Neural progenitor cell (in vitro differentiated cells): ENCODE data around the gene CLEC1A. TPM values are rescaled to one million over a fixed set of nuclear protein-coding genes. Genes with fewer than 3 reads are reported as not detected.

Experiments
- DNase-seq: peaks from one replicate; pipeline ENCODE4 v3.0.0-alpha.2; 2016; ENCODE audit warnings: low spot score
- H2AFZ ChIP-seq: fragments of 200-600 bp; sonication (generic); replicated peaks from 2 replicates; pipeline ENCODE4 v1.6.1; 2016; ENCODE audit warnings: antibody characterized with exemption
- H3F3A ChIP-seq: fragments of 200-600 bp; sonication (generic); 2 replicates; pipeline ENCODE4 v1.6.1; 2016; ENCODE audit warnings: antibody characterized with exemption, low read depth
- H3K27ac ChIP-seq: fragments of 200-600 bp; sonication (generic); 2 replicates; pipeline ENCODE4 v1.5.1; 2016; ENCODE audit warnings: mild to moderate bottlenecking
- H3K27me3 ChIP-seq: fragments of 200-600 bp; sonication (generic); 2 replicates; pipeline ENCODE4 v1.6.1; 2016; ENCODE audit warnings: mild to moderate bottlenecking, moderate library complexity
- H3K36me3 ChIP-seq: fragments of 200-600 bp; sonication (generic); 2 replicates; pipeline ENCODE4 v1.5.1; 2016
- H3K4me1 ChIP-seq: fragments of 200-600 bp; sonication (generic); 2 replicates; pipeline ENCODE4 v1.6.1; 2016; ENCODE audit warnings: mixed run types
- H3K4me2 ChIP-seq: fragments of 200-600 bp; sonication (generic); 2 replicates; pipeline ENCODE4 v1.6.1; 2016
- H3K4me3 ChIP-seq: fragments of 200-600 bp; sonication (generic); 2 replicates; pipeline ENCODE4 v1.5.1; 2016
- H3K79me2 ChIP-seq: fragments of 200-600 bp; sonication (generic); 2 replicates; pipeline ENCODE4 v1.6.1; 2016; ENCODE audit warnings: low read depth
- H3K9ac ChIP-seq: fragments of 200-600 bp; sonication (generic); 2 replicates; pipeline ENCODE4 v1.6.1; 2016
- H3K9me3 ChIP-seq: fragments of 200-600 bp; sonication (generic); 2 replicates; pipeline ENCODE4 v1.5.1; 2016; ENCODE audit warnings: low read depth
- H4K20me1 ChIP-seq: fragments of 200-600 bp; sonication (generic); 2 replicates; pipeline ENCODE4 v1.6.1; 2016; ENCODE audit warnings: low read depth
- H3K27ac Mint-ChIP-seq: 3 replicates; pipeline ENCODE4 v1.8.0; 2021; ENCODE audit warnings: mixed read lengths
- H3K27me3 Mint-ChIP-seq: 2 replicates; pipeline ENCODE4 v1.8.0; 2022; ENCODE audit warnings: low read depth, mild to moderate bottlenecking, inconsistent platforms, moderate library complexity, mixed read lengths; ENCODE audit not compliant: insufficient read depth
- H3K36me3 Mint-ChIP-seq: 3 replicates; pipeline ENCODE4 v1.8.0; 2021; ENCODE audit warnings: mixed read lengths
- H3K4me1 Mint-ChIP-seq: 3 replicates; pipeline ENCODE4 v1.8.0; 2021; ENCODE audit warnings: mixed read lengths
- H3K4me3 Mint-ChIP-seq: 3 replicates; pipeline ENCODE4 v1.8.0; 2021; ENCODE audit warnings: mild to moderate bottlenecking, moderate library complexity, mixed read lengths
- H3K9me3 Mint-ChIP-seq: 3 replicates; pipeline ENCODE4 v1.8.0; 2020; ENCODE audit warnings: mixed read lengths
- CTCF ChIP-seq: fragments of 200-600 bp; sonication (generic); IDR thresholded peaks from 2 replicates; pipeline ENCODE4 v1.5.1; 2017; ENCODE audit warnings: antibody characterized with exemption, mild to moderate bottlenecking
- EZH2 ChIP-seq: fragments of 200-600 bp; sonication (generic); IDR thresholded peaks from 2 replicates; pipeline ENCODE4 v1.6.1; 2017; ENCODE audit warnings: antibody characterized with exemption, mild to moderate bottlenecking, moderate library complexity
- EZH2phosphoT487 ChIP-seq: fragments of 200-600 bp; sonication (generic); IDR thresholded peaks from 2 replicates; pipeline ENCODE4 v1.6.1; 2017; ENCODE audit warnings: antibody characterized with exemption
- total RNA-seq: library from RNA; depleted of rRNA; stranded (reverse); fragments of >200 nt; gene quantifications from 2 replicates; pipeline ENCODE4 v1.2.3, GENCODE V29; 2015; ENCODE audit warnings: low replicate concordance

Gene CLEC1A
- total RNA-seq, 1 donor from 2014 or later = not detected

GRCh38 chr12:10065241-10065640 is 33.5 kb downstream of the CLEC1A start:
- DNase-seq = no peak
- Histone ChIP-seq H2AFZ (peak overlapping the region; percentile 80), H3K27ac (no peak overlapping the region), H3K36me3 (no peaks in the 10 kb centered on the region), H3K4me3 (no peak overlapping the region), H3K9me3 (no peaks in the 10 kb centered on the region), H3F3A (no peaks in the 10 kb centered on the region), H3K4me2 (no peak overlapping the region), H3K79me2 (no peaks in the 10 kb centered on the region), H3K9ac (no peak overlapping the region), H4K20me1 (no peaks in the 10 kb centered on the region), H3K27me3 (no peaks in the 10 kb centered on the region), H3K4me1 (peaks cover 6% of the 10 kb centered on the region)
- Mint-ChIP-seq H3K4me1 (peaks cover 7% of the 10 kb centered on the region), H3K36me3 (no peaks in the 10 kb centered on the region), H3K27ac (no peak overlapping the region), H3K4me3 (no peak overlapping the region), H3K27me3 (no peaks in the 10 kb centered on the region), H3K9me3 (no peaks in the 10 kb centered on the region)
- TF ChIP-seq EZH2phosphoT487 (no peak), CTCF (no peak), EZH2 (no peak)

GRCh38 chr12:10058387-10058786 is 40.4 kb downstream of the CLEC1A start:
- Histone ChIP-seq H4K20me1 (no peaks in the 10 kb centered on the region), H3K36me3 (no peaks in the 10 kb centered on the region), H2AFZ (no peak overlapping the region), H3K9me3 (no peaks in the 10 kb centered on the region), H3F3A (no peaks in the 10 kb centered on the region), H3K27me3 (no peaks in the 10 kb centered on the region), H3K4me3 (no peak overlapping the region), H3K79me2 (no peaks in the 10 kb centered on the region), H3K9ac (no peak overlapping the region), H3K4me1 (no peaks in the 10 kb centered on the region), H3K27ac (no peak overlapping the region), H3K4me2 (no peak overlapping the region)
- TF ChIP-seq EZH2phosphoT487 (no peak), EZH2 (no peak), CTCF (no peak)
- H3K27me3 Mint-ChIP-seq = no peaks in the 10 kb centered on the region
- no peaks in the 10 kb centered on the region for H3K9me3 Mint-ChIP-seq
- no peak for DNase-seq
- no peak overlapping the region for H3K27ac Mint-ChIP-seq
- H3K4me3 Mint-ChIP-seq = no peak overlapping the region
- H3K4me1 Mint-ChIP-seq = no peaks in the 10 kb centered on the region
- no peaks in the 10 kb centered on the region for H3K36me3 Mint-ChIP-seq

- Histone ChIP-seq H3K9me3 (peaks cover 4% of the 10 kb centered on the region), H3K27ac (no peak overlapping the region), H3K27me3 (no peaks in the 10 kb centered on the region), H3K9ac (no peak overlapping the region), H3K4me3 (no peak overlapping the region), H3F3A (no peaks in the 10 kb centered on the region), H4K20me1 (no peaks in the 10 kb centered on the region), H3K36me3 (no peaks in the 10 kb centered on the region), H2AFZ (no peak overlapping the region), H3K79me2 (no peaks in the 10 kb centered on the region), H3K4me1 (no peaks in the 10 kb centered on the region), H3K4me2 (no peak overlapping the region)
- H3K27me3 Mint-ChIP-seq = no peaks in the 10 kb centered on the region
- no peaks in the 10 kb centered on the region for H3K36me3 Mint-ChIP-seq
- H3K4me1 Mint-ChIP-seq = no peaks in the 10 kb centered on the region
- no peak overlapping the region for H3K4me3 Mint-ChIP-seq
- H3K9me3 Mint-ChIP-seq = peaks cover 4% of the 10 kb centered on the region
- no peak overlapping the region for H3K27ac Mint-ChIP-seq
- DNase-seq = no peak
- TF ChIP-seq EZH2 (no peak), EZH2phosphoT487 (no peak), CTCF (no peak)
Measured at GRCh38 chr12:10052193-10052913, 46.4 kb downstream of the CLEC1A start.
